HepG2 (cell line): ENCODE data around the gene CEBPE. TPM values are rescaled to one million over a fixed set of nuclear protein-coding genes. Genes with fewer than 3 reads are reported as not detected.
A peak's percentile ranks its signal among the peaks of the same experiment; 100 is the strongest.

Experiments used
- AHDC1 ChIP-seq: sonication (generic); formaldehyde crosslinking; IDR thresholded peaks from 2 replicates; pipeline ENCODE4 v1.5.1; 2020; ENCODE audit warnings: mild to moderate bottlenecking, missing genetic modification reagents, borderline replicate concordance
- ELF3 ChIP-seq: IDR thresholded peaks from 2 replicates; pipeline ENCODE4 v1.6.1; 2016; ENCODE audit warnings: missing genetic modification reagents, missing compliant biosample characterization
- FOXA1 ChIP-seq, 2 experiments: fragments of 450-650 bp in 1 of 2; sonication (generic) in 1 of 2; formaldehyde crosslinking in 1 of 2; IDR thresholded peaks; 2 replicates each; pipeline versions ENCODE4 v1.4.0 to v1.6.1; 2016 to 2020; ENCODE audit warnings: missing genetic modification reagents in 1 of 2
- GMEB1 ChIP-seq: sonication (generic); formaldehyde crosslinking; IDR thresholded peaks from 2 replicates; pipeline ENCODE4 v1.5.1; 2020; ENCODE audit warnings: missing genetic modification reagents, mild to moderate bottlenecking, borderline replicate concordance
- KDM3A ChIP-seq: IDR thresholded peaks from 2 replicates; pipeline ENCODE4 v1.6.1; 2018; ENCODE audit warnings: low read depth, missing compliant biosample characterization
- NCOA2 ChIP-seq: sonication (generic); formaldehyde crosslinking; IDR thresholded peaks from 2 replicates; pipeline ENCODE4 v1.8.0; 2022; ENCODE audit warnings: inconsistent platforms
- SNAPC4 ChIP-seq: sonication (generic); formaldehyde crosslinking; IDR thresholded peaks from 2 replicates; pipeline ENCODE4 v1.4.0; 2020; ENCODE audit warnings: mild to moderate bottlenecking, missing genetic modification reagents
- TSC22D2 ChIP-seq: sonication (generic); formaldehyde crosslinking; IDR thresholded peaks from 2 replicates; pipeline ENCODE4 v1.5.1; 2020; ENCODE audit warnings: missing genetic modification reagents, mild to moderate bottlenecking, borderline replicate concordance
- ZC3H13 ChIP-seq: sonication (generic); formaldehyde crosslinking; IDR thresholded peaks from 2 replicates; pipeline ENCODE4 v1.8.1; 2023; ENCODE audit warnings: mild to moderate bottlenecking, missing genetic modification reagents, moderate library complexity
- ZNF121 ChIP-seq: sonication (generic); formaldehyde crosslinking; IDR thresholded peaks from 2 replicates; pipeline ENCODE4 v1.5.0; 2020; ENCODE audit warnings: mild to moderate bottlenecking, missing genetic modification reagents
- ZNF414 ChIP-seq: sonication (generic); formaldehyde crosslinking; IDR thresholded peaks from 2 replicates; pipeline ENCODE4 v1.5.0; 2020; ENCODE audit warnings: missing genetic modification reagents
- ZNF597 ChIP-seq: sonication (generic); formaldehyde crosslinking; IDR thresholded peaks from 2 replicates; pipeline ENCODE4 v1.5.0; 2020; ENCODE audit warnings: missing genetic modification reagents
- polyA plus RNA-seq, 8 experiments: library from polyadenylated mRNA; depleted of rRNA in 3 of 8; stranded (reverse) in 7 of 8; unstranded in 1 of 8; fragments of >200 nt; fragmentation: Illumina TruSeq in 4 of 8; extraction: Trizol in 4 of 8; gene quantifications; 2 replicates each; pipeline versions ENCODE4 v1.2.1 to v1.2.3, GENCODE V29; 2011 to 2016; ENCODE audit warnings: low read depth in 4 of 8, missing spikeins in 1 of 8, mixed read lengths in 1 of 8; ENCODE audit not compliant: insufficient read depth in 1 of 8
- total RNA-seq, 5 experiments: library from RNA; depleted of rRNA; stranded (reverse); fragments of >200 nt; fragmentation: Illumina TruSeq; extraction: Trizol; gene quantifications; 2 replicates each; pipeline ENCODE4 v1.2.3, GENCODE V29; 2016; ENCODE audit warnings: low read depth in 1 of 5

The CEBPE gene
- total and polyA plus RNA-seq, 2 of the 13 experiments (the other 11 are each of a cell fraction or from before 2014, with no cell fraction given), result 0.09 to 0.11 TPM

GRCh38 chr14:23095196-23096108 lies 23.6 kb downstream of the CEBPE start, which contains the start of gene C14orf119 (continued):
- TF ChIP-seq AHDC1 (CRISPR knock-in tag), result no peak
- peak; percentile 67 for TF ChIP-seq GMEB1 (CRISPR knock-in tag)
- TF ChIP-seq ZNF414 (CRISPR knock-in tag), result no peak
- TF ChIP-seq ZNF597 (CRISPR knock-in tag), result no peak
- no peak; the same call in 1 of the 2 replicates for TF ChIP-seq ELF3 (CRISPR knock-in tag)
- no peak; the same call in 1 of the 2 replicates for TF ChIP-seq ZNF121
- TF ChIP-seq SNAPC4 (CRISPR knock-in tag), result peak; percentile 82; the same call in 1 of the 2 replicates
- 0 out of 2 replicates have a peak, but pooled peaks have one; percentile 4 for TF ChIP-seq KDM3A (CRISPR knock-in tag)
- TF ChIP-seq NCOA2 (CRISPR knock-in tag), result no peak; the same call in 1 of the 2 replicates
- no peak for TF ChIP-seq ZC3H13 (CRISPR knock-in tag)
- no peak for TF ChIP-seq FOXA1 (IDR thresholded peaks at IDR 0.05)
- 0 out of 2 replicates have a peak, but pooled peaks have one; percentile 19 for TF ChIP-seq FOXA1 (CRISPR knock-in tag; IDR thresholded peaks at IDR 0.05)
- TF ChIP-seq TSC22D2 (CRISPR knock-in tag), result peak; percentile 92; the same call in 1 of the 2 replicates
